BE2C (cell line): ENCODE data around the gene EXOC4.

Experiments used
- DNase-seq: peaks from one replicate; pipeline ENCODE4 v3.0.0-alpha.2; 2020
- H3K27me3 ChIP-seq: fragments of 250-450 bp; sonication (Bioruptor Pico); 2 replicates; pipeline ENCODE4 v1.5.1; 2020; ENCODE audit warnings: mild to moderate bottlenecking
- H3K36me3 ChIP-seq: fragments of 250-450 bp; sonication (Bioruptor Pico); 2 replicates; pipeline ENCODE4 v1.5.1; 2020; ENCODE audit warnings: mild to moderate bottlenecking
- H3K4me1 ChIP-seq: fragments of 250-450 bp; sonication (Bioruptor Pico); 2 replicates; pipeline ENCODE4 v1.5.1; 2020
- H3K4me3 ChIP-seq: 2 replicates; pipeline ENCODE4 v1.5.1; 2011; ENCODE audit warnings: low read depth, low read length
- H3K9me3 ChIP-seq: fragments of 250-450 bp; sonication (Bioruptor Pico); 2 replicates; pipeline ENCODE4 v1.5.1; 2020
- CTCF ChIP-seq: IDR thresholded peaks from 2 replicates; pipeline ENCODE4 v1.5.1; 2012; ENCODE audit warnings: mild to moderate bottlenecking, low read depth, low read length

Gene EXOC4

GRCh38 chr7:133248901-133249300 lies 4.0 kb upstream of the EXOC4 start:
- H3K27me3 ChIP-seq, result no peaks in the 10 kb centered on the region
- DNase-seq, result no peak
- no peaks in the 10 kb centered on the region for H3K4me1 ChIP-seq
- H3K4me3 ChIP-seq, result no peak overlapping the region
- TF ChIP-seq CTCF, result no peak
- no peaks in the 10 kb centered on the region for H3K36me3 ChIP-seq
- no peaks in the 10 kb centered on the region; the same call in 1 of the 2 replicates for H3K9me3 ChIP-seq

- Histone ChIP-seq H3K36me3 (peaks cover 3% of the 10 kb centered on the region; the same call in 1 of the 2 replicates), H3K27me3 (no peaks in the 10 kb centered on the region), H3K4me1 (no peaks in the 10 kb centered on the region), H3K9me3 (no peaks in the 10 kb centered on the region; the same call in 1 of the 2 replicates), H3K4me3 (peak overlapping the region; percentile 98)
- DNase-seq, result no peak
- no peak for TF ChIP-seq CTCF
These were observed 396 bp upstream of the EXOC4 start for GRCh38 chr7:133252506-133252857.

- Histone ChIP-seq H3K27me3 (no peaks in the 10 kb centered on the region), H3K4me1 (no peaks in the 10 kb centered on the region), H3K36me3 (peaks cover 3% of the 10 kb centered on the region), H3K9me3 (no peaks in the 10 kb centered on the region; the same call in 1 of the 2 replicates), H3K4me3 (peak overlapping the region; percentile 98)
- no peak for TF ChIP-seq CTCF
- DNase-seq, result no peak
These were observed 619 bp downstream of the EXOC4 start for GRCh38 chr7:133253519-133253875.

- peaks cover 3% of the 10 kb centered on the region for H3K36me3 ChIP-seq
- no peaks in the 10 kb centered on the region for H3K9me3 ChIP-seq
- no peak for TF ChIP-seq CTCF
These were observed 2.6 kb downstream of the EXOC4 start for GRCh38 chr7:133255486-133255885.

GRCh38 chr7:133258174-133258573 lies 5.3 kb downstream of the EXOC4 start:
- no peak for DNase-seq
- no peaks in the 10 kb centered on the region for H3K27me3 ChIP-seq
- TF ChIP-seq CTCF, result no peak
- H3K4me3 ChIP-seq, result no peak overlapping the region
- 0 out of 2 replicates have a peak, but pooled peaks cover 6% of the 10 kb centered on the region for H3K4me1 ChIP-seq
- H3K9me3 ChIP-seq, result no peaks in the 10 kb centered on the region
- peaks cover 3% of the 10 kb centered on the region for H3K36me3 ChIP-seq

More at GRCh38 chr7:133255486-133255885, 2.6 kb downstream of the EXOC4 start:
- no peak overlapping the region for H3K4me3 ChIP-seq
- H3K4me1 ChIP-seq, result no peaks in the 10 kb centered on the region
- DNase-seq, result no peak
- no peaks in the 10 kb centered on the region for H3K27me3 ChIP-seq

- H3K36me3 ChIP-seq, result no peaks in the 10 kb centered on the region
- H3K27me3 ChIP-seq, result no peaks in the 10 kb centered on the region
- peaks cover 15% of the 10 kb centered on the region; the same call in 1 of the 2 replicates for H3K4me1 ChIP-seq
- DNase-seq, result no peak
- no peak overlapping the region for H3K4me3 ChIP-seq
- TF ChIP-seq CTCF, result no peak
- no peaks in the 10 kb centered on the region for H3K9me3 ChIP-seq
These were observed 12.9 kb downstream of the EXOC4 start for GRCh38 chr7:133265821-133266220.
